Common myeloid progenitor, CD34-positive (primary cell): ENCODE results near the gene NR4A3.
"Not testable (repeated sequence)": the region's sequence is repeated elsewhere in the genome, so short reads cannot be mapped to it uniquely, and the experiment has no call there.

Experiments
- CTCF ChIA-PET: fragments of 350-600 bp; sonication (Branson Sonifier 250); formaldehyde crosslinking; loops from one replicate; lab custom pipeline; 2021; ENCODE audit warnings: antibody characterized with exemption; lab: Charles Lee
- POLR2A ChIA-PET: fragments of 350-600 bp; sonication (Branson Sonifier 250); formaldehyde crosslinking; loops from one replicate; lab custom pipeline; 2021; ENCODE audit warnings: antibody characterized with exemption; lab: Charles Lee
- DNase-seq, 3 donors: peaks; one replicate each; pipeline versions ENCODE4 v3.0.0 to v3.0.0-alpha.2; 2013
- H3K27ac ChIP-seq, 2 experiments: 1 replicate in 1 of 2; 2 replicates in 1 of 2; pipeline ENCODE4 v1.7.0; 2013; ENCODE audit warnings: inconsistent platforms in 2 of 2, low read length in 2 of 2, mild to moderate bottlenecking in 2 of 2, low read depth in 1 of 2, moderate library complexity in 1 of 2; ENCODE audit not compliant: severe bottlenecking in 2 of 2, insufficient read depth in 1 of 2, poor library complexity in 1 of 2
- H3K27me3 ChIP-seq, 5 experiments: replicated peaks in 2 of 5; 1 replicate in 3 of 5; 2 replicates in 2 of 5; pipeline versions ENCODE4 v1.6.1 to v1.7.0; 2013; ENCODE audit warnings: low read length in 4 of 5, mild to moderate bottlenecking in 2 of 5, moderate library complexity in 2 of 5, inconsistent platforms in 1 of 5; ENCODE audit not compliant: insufficient read depth in 5 of 5, control insufficient read depth in 4 of 5
- H3K36me3 ChIP-seq, 4 experiments: 1 replicate in 2 of 4; 2 replicates in 2 of 4; pipeline versions ENCODE4 v1.6.1 to v1.7.0; 2013; ENCODE audit warnings: low read length in 3 of 4, control low read depth in 1 of 4, mild to moderate bottlenecking in 1 of 4; ENCODE audit not compliant: control insufficient read depth in 4 of 4, insufficient read depth in 4 of 4
- H3K4me1 ChIP-seq, 4 experiments: 1 replicate in 3 of 4; 2 replicates in 1 of 4; pipeline versions ENCODE4 v1.6.1 to v1.7.1; 2013; ENCODE audit warnings: low read length in 3 of 4, mild to moderate bottlenecking in 3 of 4, control low read depth in 1 of 4, inconsistent platforms in 1 of 4, moderate library complexity in 1 of 4; ENCODE audit not compliant: control insufficient read depth in 4 of 4, insufficient read depth in 4 of 4; ENCODE audit errors: control extremely low read depth in 1 of 4
- H3K4me3 ChIP-seq, 7 experiments: 1 replicate in 4 of 7; 2 replicates in 3 of 7; pipeline versions ENCODE4 v1.5.1 to v1.7.0; 2013; ENCODE audit warnings: mild to moderate bottlenecking in 7 of 7, low read length in 6 of 7, moderate library complexity in 6 of 7, inconsistent platforms in 2 of 7, low read depth in 2 of 7, control low read depth in 1 of 7; ENCODE audit not compliant: insufficient read depth in 4 of 7, control insufficient read depth in 1 of 7; ENCODE audit errors: extremely low read depth in 1 of 7
- H3K9me3 ChIP-seq, 5 experiments: 1 replicate in 4 of 5; 2 replicates in 1 of 5; pipeline versions ENCODE4 v1.6.1 to v1.7.1; 2013; ENCODE audit warnings: low read length in 4 of 5, mild to moderate bottlenecking in 2 of 5, inconsistent platforms in 1 of 5, low read depth in 1 of 5, moderate library complexity in 1 of 5; ENCODE audit not compliant: control insufficient read depth in 4 of 5, insufficient read depth in 2 of 5; ENCODE audit errors: control extremely low read depth in 1 of 5
- WGBS: methylation state at CpG from one replicate; pipeline ENCODE4 v1.1.5; 2013; ENCODE audit not compliant: insufficient coverage; 5-methylcytosine and 5-hydroxymethylcytosine counted together

Gene NR4A3

GRCh38 chr9:99845063-99845462 is 23.4 kb downstream of the NR4A3 start:
- no peaks in the 10 kb centered on the region for H3K27me3 ChIP-seq
- H3K4me1 ChIP-seq: peaks cover 0 to 6% (median under 1%) of the 10 kb centered on the region in 4 experiments
- no peak overlapping the region for H3K4me3 ChIP-seq
- no peak overlapping the region for H3K27ac ChIP-seq
- CTCF ChIA-PET: interaction anchor here (1.2 to 2.3 kb wide), 4 partner anchors 14 to 20 kb away, joined by 3 to 10 read pairs (median 6); no protein-coding TSS in a partner anchor
- DNase-seq: no peak
- no peaks in the 10 kb centered on the region for H3K36me3 ChIP-seq
- 100% methylated on average over 3 of the region's 4 CpGs for WGBS
- POLR2A ChIA-PET: no interaction called here
- H3K9me3 ChIP-seq: no peaks in the 10 kb centered on the region

- H3K4me1 ChIP-seq: peaks cover 15 to 28% (median 25%) of the 10 kb centered on the region in 4 experiments
- no peak for DNase-seq
- ChIA-PET POLR2A (no interaction called here), CTCF (no interaction called here)
- H3K9me3 ChIP-seq: no peaks in the 10 kb centered on the region
- no peaks in the 10 kb centered on the region for H3K27me3 ChIP-seq
- 100% methylated on average over 3 of the region's 7 CpGs for WGBS
- H3K4me3 ChIP-seq: no peak overlapping the region
- no peaks in the 10 kb centered on the region for H3K36me3 ChIP-seq
- H3K27ac ChIP-seq: no peak overlapping the region
These were observed 26.8 kb downstream of the NR4A3 start for GRCh38 chr9:99848447-99848846.

- POLR2A ChIA-PET: no interaction called here
- DNase-seq: peak in 2 of 3 donors; percentile 54 to 63
- Histone ChIP-seq H3K27ac (no peak overlapping the region), H3K9me3 (no peaks in the 10 kb centered on the region), H3K36me3 (no peaks in the 10 kb centered on the region), H3K4me1 (peaks cover 15 to 28% (median 25%) of the 10 kb centered on the region in 4 experiments), H3K4me3 (no peak overlapping the region), H3K27me3 (no peaks in the 10 kb centered on the region)
- WGBS: 67% methylated on average over 1 of the region's 2 CpGs
- CTCF ChIA-PET: interaction anchor here (0.8 to 0.9 kb wide), 3 partner anchors 9 to 17 kb away, joined by 3 read pairs; no protein-coding TSS in a partner anchor
These were observed 29.2 kb downstream of the NR4A3 start for GRCh38 chr9:99850736-99851499.

- H3K4me3 ChIP-seq: no peak overlapping the region
- no peaks in the 10 kb centered on the region for H3K9me3 ChIP-seq
- H3K27ac ChIP-seq: no peak overlapping the region
- DNase-seq: peak; percentile 55 to 94 (median 93)
- no CpG with 5 or more reads among the region's 2 CpGs for WGBS
- ChIA-PET POLR2A (no interaction called here), CTCF (interaction anchor here (0.8 to 0.9 kb wide), 3 partner anchors 10 to 17 kb away, joined by 3 read pairs; no protein-coding TSS in a partner anchor)
- H3K36me3 ChIP-seq: no peaks in the 10 kb centered on the region
- H3K4me1 ChIP-seq: peaks cover 15 to 28% (median 25%) of the 10 kb centered on the region in 4 experiments
- no peaks in the 10 kb centered on the region for H3K27me3 ChIP-seq
These were observed 29.8 kb downstream of the NR4A3 start for GRCh38 chr9:99851500-99851822.

GRCh38 chr9:99852617-99853016 is 30.9 kb downstream of the NR4A3 start:
- H3K27ac ChIP-seq: no peak overlapping the region
- no peaks in the 10 kb centered on the region for H3K27me3 ChIP-seq
- 69% methylated on average over 4 of the region's 4 CpGs for WGBS
- H3K9me3 ChIP-seq: no peaks in the 10 kb centered on the region
- no peaks in the 10 kb centered on the region for H3K36me3 ChIP-seq
- DNase-seq: peak in 2 of 3 donors; percentile 62 to 74
- POLR2A ChIA-PET: no interaction called here
- no peak overlapping the region for H3K4me3 ChIP-seq
- CTCF ChIA-PET: no interaction called here
- peaks cover 15 to 28% (median 25%) of the 10 kb centered on the region in 4 experiments for H3K4me1 ChIP-seq

GRCh38 chr9:99855467-99856176 is 33.9 kb downstream of the NR4A3 start:
- WGBS: 80% methylated on average over 1 of the region's 8 CpGs
- ChIA-PET CTCF (interaction anchor here (0.9 to 1.6 kb wide), 5 partner anchors 10 to 19 kb away, joined by 3 to 5 read pairs (median 3); no protein-coding TSS in a partner anchor), POLR2A (no interaction called here)
- no peaks in the 10 kb centered on the region for H3K36me3 ChIP-seq
- H3K4me3 ChIP-seq: no peak overlapping the region
- DNase-seq: no peak
- no peak overlapping the region for H3K27ac ChIP-seq
- H3K27me3 ChIP-seq: no peaks in the 10 kb centered on the region
- no peaks in the 10 kb centered on the region for H3K9me3 ChIP-seq
- H3K4me1 ChIP-seq: peaks cover 14 to 22% (median 22%) of the 10 kb centered on the region in 4 experiments

GRCh38 chr9:99857576-99857975 is 35.9 kb downstream of the NR4A3 start:
- H3K36me3 ChIP-seq, DNase-seq, H3K27ac ChIP-seq, H3K9me3 ChIP-seq, H3K4me1 ChIP-seq, POLR2A ChIA-PET, H3K4me3 ChIP-seq, H3K27me3 ChIP-seq: not testable (repeated sequence)
- CTCF ChIA-PET: interaction anchor here (0.7 to 1.9 kb wide), 3 partner anchors 9 to 27 kb away, joined by 3 to 5 read pairs (median 3); no protein-coding TSS in a partner anchor
- WGBS: no CpG with 5 or more reads among the region's 3 CpGs
